SK-N-SH treated with all-trans-retinoic acid at 6 μM for 48 hours (cell line): Measurements from ENCODE around the gene CHST13.

Experiments
- ATAC-seq: fragments of 200-7000 bp; cut with Tn5 transposase; 3 replicates; pipeline ENCODE4 v1.9.1; 2020; ENCODE audit warnings: mild to moderate bottlenecking, moderate library complexity
- BACH2 ChIP-seq: fragments of 250-450 bp; sonication (Bioruptor Pico); IDR thresholded peaks from 2 replicates; pipeline ENCODE4 v1.9.0; 2021; ENCODE audit warnings: mild to moderate bottlenecking, borderline replicate concordance
- CREB5 ChIP-seq: fragments of 250-450 bp; sonication (Bioruptor Pico); IDR thresholded peaks from 2 replicates; pipeline ENCODE4 v1.5.1; 2020; ENCODE audit warnings: low read depth, mild to moderate bottlenecking, moderate library complexity
- CSDC2 ChIP-seq: fragments of 250-450 bp; sonication (Bioruptor Pico); IDR thresholded peaks from 2 replicates; pipeline ENCODE4 v1.5.0; 2020; ENCODE audit warnings: mild to moderate bottlenecking, moderate library complexity
- CSRNP3 ChIP-seq: fragments of 250-450 bp; sonication (Bioruptor Pico); IDR thresholded peaks from 2 replicates; pipeline ENCODE4 v1.5.1; 2021; ENCODE audit warnings: mild to moderate bottlenecking, moderate library complexity
- ESRRG ChIP-seq: fragments of 250-450 bp; sonication (Bioruptor Pico); IDR thresholded peaks from 2 replicates; pipeline ENCODE4 v1.6.1; 2021; ENCODE audit warnings: mild to moderate bottlenecking
- GLIS3 ChIP-seq: fragments of 250-450 bp; sonication (Bioruptor Pico); IDR thresholded peaks from 2 replicates; pipeline ENCODE4 v1.5.0; 2020; ENCODE audit warnings: mild to moderate bottlenecking, moderate library complexity
- ISL1 ChIP-seq: fragments of 250-450 bp; sonication (Bioruptor Pico); IDR thresholded peaks from 2 replicates; pipeline ENCODE4 v2.1.2; 2022; ENCODE audit warnings: mild to moderate bottlenecking, moderate library complexity
- PATZ1 ChIP-seq: fragments of 250-450 bp; sonication (Bioruptor Pico); IDR thresholded peaks from 2 replicates; pipeline ENCODE4 v1.8.0; 2020; ENCODE audit warnings: mild to moderate bottlenecking, moderate library complexity, borderline replicate concordance
- PPARA ChIP-seq: fragments of 250-450 bp; sonication (Bioruptor Pico); IDR thresholded peaks from 2 replicates; pipeline ENCODE4 v1.5.0; 2020; ENCODE audit warnings: mild to moderate bottlenecking, borderline replicate concordance
- RARB ChIP-seq: fragments of 250-450 bp; sonication (Bioruptor Pico); IDR thresholded peaks from 2 replicates; pipeline ENCODE4 v1.8.0; 2021; ENCODE audit warnings: mild to moderate bottlenecking, moderate library complexity
- SNAI2 ChIP-seq: fragments of 250-450 bp; sonication (Bioruptor Pico); IDR thresholded peaks from 2 replicates; pipeline ENCODE4 v1.5.0; 2020; ENCODE audit warnings: mild to moderate bottlenecking, moderate library complexity
- TCF4 ChIP-seq: fragments of 250-450 bp; sonication (Bioruptor Pico); IDR thresholded peaks from 2 replicates; pipeline ENCODE4 v1.8.0; 2021; ENCODE audit warnings: mild to moderate bottlenecking, moderate library complexity, borderline replicate concordance
- TOX ChIP-seq: fragments of 250-450 bp; sonication (Bioruptor Pico); IDR thresholded peaks from 2 replicates; pipeline ENCODE4 v1.8.0; 2021; ENCODE audit warnings: mild to moderate bottlenecking, moderate library complexity, borderline replicate concordance
- TSHZ2 ChIP-seq: fragments of 250-450 bp; sonication (Bioruptor Pico); IDR thresholded peaks from 2 replicates; pipeline ENCODE4 v1.5.0; 2020; ENCODE audit warnings: mild to moderate bottlenecking, moderate library complexity
- ZFP3 ChIP-seq: fragments of 250-450 bp; sonication (Bioruptor Pico); IDR thresholded peaks from 2 replicates; pipeline ENCODE4 v1.5.0; 2020; ENCODE audit warnings: mild to moderate bottlenecking, moderate library complexity
- ZFP30 ChIP-seq: fragments of 450-650 bp; formaldehyde crosslinking; IDR thresholded peaks from 2 replicates; pipeline ENCODE4 v1.5.0; 2022; ENCODE audit warnings: mild to moderate bottlenecking, moderate library complexity
- ZNF565 ChIP-seq: fragments of 450-650 bp; formaldehyde crosslinking; conservative IDR thresholded peaks from 2 replicates; pipeline ENCODE4 v1.5.0; 2020; ENCODE audit warnings: low read depth, mild to moderate bottlenecking, moderate library complexity
- ZNF70 ChIP-seq: fragments of 450-650 bp; formaldehyde crosslinking; IDR thresholded peaks from 2 replicates; pipeline ENCODE4 v1.5.0; 2020; ENCODE audit warnings: mild to moderate bottlenecking, moderate library complexity

Gene CHST13

GRCh38 chr3:126545544-126545943 is 21.6 kb downstream of the CHST13 start:
- ATAC-seq = no peak
- no peak for TF ChIP-seq RARB
- TF ChIP-seq CREB5 (CRISPR knock-in tag) = no peak
- TF ChIP-seq ZFP30 (CRISPR knock-in tag) = no peak
- no peak for TF ChIP-seq ZFP3
- TF ChIP-seq PATZ1 (CRISPR knock-in tag) = no peak
- TF ChIP-seq CSRNP3 (CRISPR knock-in tag) = no peak
- no peak for TF ChIP-seq ISL1 (CRISPR knock-in tag)
- no peak for TF ChIP-seq TSHZ2 (CRISPR knock-in tag)
- no peak for TF ChIP-seq ESRRG (CRISPR knock-in tag)

- TF ChIP-seq SNAI2 (CRISPR knock-in tag) (no peak), TCF4 (CRISPR knock-in tag) (no peak), TSHZ2 (CRISPR knock-in tag) (no peak), ZFP3 (no peak), CREB5 (CRISPR knock-in tag) (no peak), TOX (CRISPR knock-in tag) (no peak), PPARA (no peak)
- TF ChIP-seq, all 23 proteins: peak for 0
- no peak for ATAC-seq
These were observed 22.1 kb downstream of the CHST13 start for GRCh38 chr3:126546013-126546412.

- no peak for ATAC-seq
- no peak for TF ChIP-seq ZNF70 (CRISPR knock-in tag)
- no peak for TF ChIP-seq ZFP30 (CRISPR knock-in tag)
These were observed 22.7 kb downstream of the CHST13 start for GRCh38 chr3:126546549-126547239.

- ATAC-seq = no peak
- no peak for TF ChIP-seq CSDC2 (CRISPR knock-in tag)
- no peak for TF ChIP-seq GLIS3
- no peak for TF ChIP-seq RARB
- TF ChIP-seq ZNF565 (CRISPR knock-in tag) = no peak
- no peak for TF ChIP-seq SNAI2 (CRISPR knock-in tag)
- TF ChIP-seq PPARA = no peak
- TF ChIP-seq BACH2 (CRISPR knock-in tag) = no peak
- TF ChIP-seq ESRRG (CRISPR knock-in tag) = no peak
- TF ChIP-seq ZNF70 (CRISPR knock-in tag) = no peak
- TF ChIP-seq CSRNP3 (CRISPR knock-in tag) = no peak
- no peak for TF ChIP-seq PATZ1 (CRISPR knock-in tag)
- TF ChIP-seq ZFP3 = no peak
- no peak for TF ChIP-seq ZFP30 (CRISPR knock-in tag)
- no peak for TF ChIP-seq TCF4 (CRISPR knock-in tag)
These were observed 23.8 kb downstream of the CHST13 start for GRCh38 chr3:126547721-126548120.
